HG03432 (cell line): ENCODE data around the gene CCL19.

Source experiments
- ATAC-seq: cut with Tn5 transposase; IDR thresholded peaks from one replicate; pipeline ENCODE4 v1.9.1; 2021; ENCODE audit warnings: mild to moderate bottlenecking, moderate library complexity; ENCODE audit not compliant: unreplicated experiment

The CCL19 gene

GRCh38 chr9:34642679-34643078 is 48.4 kb downstream of the CCL19 start:
- ATAC-seq: no peak
